PC-3 (cell line): ENCODE data around the gene TMTC3. TPM values are rescaled to one million over a fixed set of nuclear protein-coding genes. Genes with fewer than 3 reads are reported as not detected.

Experiments
- ATAC-seq: fragments of 200-7000 bp; cut with Tn5 transposase; 2 replicates; pipeline ENCODE4 v1.9.1; 2020; ENCODE audit warnings: mild to moderate bottlenecking, moderate library complexity
- BruUV-seq: library from RNA; stranded (reverse); fragments of 400-500 nt; replicated peaks from 2 replicates; lab custom pipeline; 2021; lab: Mats Ljungman, UMichigan
- CTCF ChIA-PET: fragments of 300-600 bp; sonication (Branson Sonifier 250); formaldehyde crosslinking; loops from one replicate; lab custom pipeline; 2022; ENCODE audit warnings: antibody characterized with exemption; lab: Charles Lee
- POLR2A ChIA-PET: fragments of 300-600 bp; sonication (Branson Sonifier 250); formaldehyde crosslinking; loops from one replicate; lab custom pipeline; 2022; ENCODE audit warnings: antibody characterized with exemption; ENCODE audit not compliant: unreplicated experiment; lab: Charles Lee
- DNase-seq: peaks from one replicate; pipeline ENCODE4 v3.0.0-alpha.2; 2015
- H2AFZ ChIP-seq: fragments of 300-600 bp; sonication (generic); 2 replicates; pipeline ENCODE4 v1.6.0; 2016; ENCODE audit warnings: antibody characterized with exemption, low read length
- H3F3A ChIP-seq: fragments of 300-600 bp; sonication (generic); one replicate; pipeline ENCODE4 v1.6.0; 2017; ENCODE audit warnings: antibody characterized with exemption, low read length, control low read depth, mild to moderate bottlenecking; ENCODE audit not compliant: unreplicated experiment
- H3K27ac ChIP-seq: fragments of 300-600 bp; sonication (generic); 2 replicates; pipeline ENCODE4 v1.5.1; 2016; ENCODE audit warnings: mild to moderate bottlenecking, low read length
- H3K27me3 ChIP-seq: fragments of 300-600 bp; sonication (generic); 2 replicates; pipeline ENCODE4 v1.6.1; 2016; ENCODE audit warnings: low read length, mixed read lengths
- H3K36me3 ChIP-seq: fragments of 300-600 bp; sonication (generic); 2 replicates; pipeline ENCODE4 v1.6.1; 2016; ENCODE audit warnings: low read depth, mixed run types, low read length, mixed read lengths
- H3K4me1 ChIP-seq: fragments of 300-600 bp; sonication (generic); 2 replicates; pipeline ENCODE4 v1.5.1; 2016; ENCODE audit warnings: low read length; ENCODE audit not compliant: insufficient read depth
- H3K4me2 ChIP-seq: fragments of 300-600 bp; sonication (generic); 2 replicates; pipeline ENCODE4 v1.6.0; 2016; ENCODE audit warnings: low read length
- H3K4me3 ChIP-seq: fragments of 300-600 bp; sonication (generic); 2 replicates; pipeline ENCODE4 v1.5.1; 2016; ENCODE audit warnings: mild to moderate bottlenecking, low read length, mixed read lengths
- H3K79me2 ChIP-seq: fragments of 300-600 bp; sonication (generic); 2 replicates; pipeline ENCODE4 v1.6.1; 2017; ENCODE audit warnings: low read length, mixed read lengths
- H3K9ac ChIP-seq: fragments of 300-600 bp; sonication (generic); 2 replicates; pipeline ENCODE4 v1.6.0; 2016; ENCODE audit warnings: mild to moderate bottlenecking, low read length
- H3K9me2 ChIP-seq: fragments of 300-600 bp; sonication (generic); replicated peaks from 2 replicates; pipeline ENCODE4 v1.6.1; 2016; ENCODE audit warnings: mixed run types, low read length, mixed read lengths
- H3K9me3 ChIP-seq: fragments of 300-600 bp; sonication (generic); 2 replicates; pipeline ENCODE4 v1.6.1; 2016; ENCODE audit warnings: low read length, mixed read lengths
- H4K20me1 ChIP-seq: fragments of 300-600 bp; sonication (generic); 2 replicates; pipeline ENCODE4 v1.6.1; 2016; ENCODE audit warnings: low read length, mixed read lengths
- CTCF ChIP-seq: fragments of 300-600 bp; sonication (generic); conservative IDR thresholded peaks from 2 replicates; pipeline ENCODE4 v1.5.1; 2017; ENCODE audit warnings: antibody characterized with exemption, low read depth, mild to moderate bottlenecking, low read length
- EZH2 ChIP-seq: fragments of 300-600 bp; sonication (generic); IDR thresholded peaks from one replicate; pipeline ENCODE4 v1.6.1; 2017; ENCODE audit warnings: antibody characterized with exemption, mild to moderate bottlenecking, low read length; ENCODE audit not compliant: unreplicated experiment
- EZH2phosphoT487 ChIP-seq: fragments of 300-600 bp; sonication (generic); IDR thresholded peaks from 2 replicates; pipeline ENCODE4 v1.6.1; 2018; ENCODE audit warnings: mild to moderate bottlenecking, antibody characterized with exemption, low read length, borderline replicate concordance
- intact Hi-C: fragments of 100-400 bp; cut with micrococcal nuclease; formaldehyde crosslinking; loops from 2 replicates; pipeline ENCODE4 v1.9.0; 2023
- total RNA-seq: library from RNA; depleted of rRNA; stranded (reverse); fragments of >200 nt; gene quantifications from 2 replicates; pipeline ENCODE4 v1.2.3, GENCODE V29; 2014

Gene TMTC3
- total RNA-seq, 1 experiment from 2014 or later = 11.4 TPM

GRCh38 chr12:88218293-88218692 is 76.2 kb downstream of the TMTC3 start:
- Histone ChIP-seq H3K9me2 (no peaks in the 10 kb centered on the region), H3K9me3 (peaks cover 14% of the 10 kb centered on the region), H3K79me2 (no peaks in the 10 kb centered on the region), H2AFZ (no peak overlapping the region), H3K27me3 (no peaks in the 10 kb centered on the region), H3K4me2 (no peak overlapping the region), H3K27ac (no peak overlapping the region), H4K20me1 (no peaks in the 10 kb centered on the region), H3K9ac (no peak overlapping the region), H3F3A (no peaks in the 10 kb centered on the region), H3K36me3 (0 out of 2 replicates have a peak, but pooled peaks cover 5% of the 10 kb centered on the region), H3K4me3 (no peak overlapping the region), H3K4me1 (no peaks in the 10 kb centered on the region)
- ChIA-PET CTCF (no interaction called here), POLR2A (no interaction called here)
- BruUV-seq = no TSS peak
- DNase-seq (no peak), ATAC-seq (no peak)
- intact Hi-C loops = no loop called here
- TF ChIP-seq CTCF (no peak), EZH2phosphoT487 (no peak)

- intact Hi-C loops = no loop called here
Observed at GRCh38 chr12:88219861-88220260, 77.8 kb downstream of the TMTC3 start.

GRCh38 chr12:88223519-88223918 is 81.4 kb downstream of the TMTC3 start:
- TF ChIP-seq EZH2 (no peak), CTCF (no peak), EZH2phosphoT487 (no peak)
- Histone ChIP-seq H3K4me3 (no peak overlapping the region), H3F3A (no peaks in the 10 kb centered on the region), H3K9ac (no peak overlapping the region), H3K27me3 (no peaks in the 10 kb centered on the region), H3K9me3 (peaks cover 13% of the 10 kb centered on the region), H3K4me2 (no peak overlapping the region), H3K36me3 (0 out of 2 replicates have a peak, but pooled peaks cover 5% of the 10 kb centered on the region), H4K20me1 (no peaks in the 10 kb centered on the region), H3K27ac (no peak overlapping the region), H3K4me1 (no peaks in the 10 kb centered on the region), H3K9me2 (no peaks in the 10 kb centered on the region), H2AFZ (no peak overlapping the region), H3K79me2 (no peaks in the 10 kb centered on the region)
- ChIA-PET POLR2A (no interaction called here), CTCF (no interaction called here)
- DNase-seq = no peak
- no TSS peak for BruUV-seq
- intact Hi-C loops = no loop called here
- ATAC-seq = no peak

More at GRCh38 chr12:88219861-88220260, 77.8 kb downstream of the TMTC3 start:
- TF ChIP-seq EZH2 (no peak), CTCF (no peak), EZH2phosphoT487 (no peak)
- no peak for DNase-seq
- ChIA-PET CTCF (no interaction called here), POLR2A (no interaction called here)
- no peaks in the 10 kb centered on the region for H3K9me2 ChIP-seq
- BruUV-seq = no TSS peak
- H3K4me1 ChIP-seq = no peaks in the 10 kb centered on the region
- H3K79me2 ChIP-seq = no peaks in the 10 kb centered on the region
- H3K36me3 ChIP-seq = 0 out of 2 replicates have a peak, but pooled peaks cover 5% of the 10 kb centered on the region
- no peaks in the 10 kb centered on the region for H4K20me1 ChIP-seq
- ATAC-seq = no peak
- no peak overlapping the region for H3K27ac ChIP-seq
- H3K9me3 ChIP-seq = peaks cover 13% of the 10 kb centered on the region
- no peak overlapping the region for H3K4me2 ChIP-seq
- H3K27me3 ChIP-seq = no peaks in the 10 kb centered on the region
- H2AFZ ChIP-seq = no peak overlapping the region
- H3K4me3 ChIP-seq = no peak overlapping the region
- no peaks in the 10 kb centered on the region for H3F3A ChIP-seq
- no peak overlapping the region for H3K9ac ChIP-seq
